ENCODE measurements around the gene BNC2.

DNA sequence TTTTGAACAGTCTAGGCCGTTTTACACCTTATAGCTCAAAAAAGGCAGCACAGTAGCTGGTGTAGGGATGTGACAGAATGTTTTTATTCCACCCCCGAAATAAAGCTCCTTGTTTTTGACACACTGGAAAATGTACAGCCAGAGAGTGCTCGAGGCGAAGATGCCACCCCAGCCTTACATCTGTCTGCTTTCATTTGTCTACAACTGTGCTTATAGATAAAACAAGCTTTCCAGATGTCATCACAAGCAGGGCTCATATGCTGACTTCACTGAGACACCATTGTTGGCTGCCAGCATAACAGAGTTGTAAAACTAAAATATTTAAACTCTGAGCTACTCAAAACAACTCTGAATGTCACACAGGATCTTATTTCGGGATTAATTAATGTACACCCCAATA is 386.3 kb downstream of the BNC2 start:
- TF ChIP-seq CTCF (IDR thresholded peaks at IDR 0.05) (no peak), EZH2 (IDR thresholded peaks at IDR 0.05) (no peak)
